H1 (cell line): ENCODE results near the gene MYO5B. TPM values are rescaled to one million over a fixed set of nuclear protein-coding genes. Genes with fewer than 3 reads are reported as not detected.

Source experiments
- CTCF ChIA-PET: fragments of 300-600 bp; sonication (Branson Sonifier 250); formaldehyde crosslinking; loops from one replicate; lab custom pipeline; 2021; ENCODE audit not compliant: partially characterized antibody; lab: Charles Lee
- POLR2A ChIA-PET: fragments of 300-600 bp; sonication (Branson Sonifier 250); formaldehyde crosslinking; loops from one replicate; lab custom pipeline; 2021; ENCODE audit warnings: inconsistent platforms; ENCODE audit not compliant: partially characterized antibody; lab: Charles Lee
- DNase-seq, 2 experiments: peaks; one replicate each; pipeline versions ENCODE4 v3.0.0 to v3.0.0-alpha.2; 2010 to 2022; ENCODE audit warnings: low spot score in 2 of 2, low read depth in 1 of 2, mixed read lengths in 1 of 2
- FAIRE-seq: peaks from 2 replicates; lab custom pipeline; 2011; peaks lifted over from hg19 to GRCh38; lab: Jason Lieb, UNC
- H2AFZ ChIP-seq: 2 replicates; pipeline ENCODE4 v1.8.1; 2012; ENCODE audit warnings: low read length, inconsistent platforms
- H2AK5ac ChIP-seq: 2 replicates; pipeline ENCODE4 v1.6.1; 2013; ENCODE audit warnings: low read depth, low read length
- H2BK120ac ChIP-seq: replicated peaks from 2 replicates; pipeline ENCODE3; 2013; ENCODE audit warnings: low read depth, low read length, inconsistent platforms
- H2BK12ac ChIP-seq: 2 replicates; pipeline ENCODE4 v1.6.1; 2013; ENCODE audit warnings: low read depth, low read length
- H2BK15ac ChIP-seq: 2 replicates; pipeline ENCODE4 v1.6.1; 2013; ENCODE audit warnings: low read length
- H2BK20ac ChIP-seq: 2 replicates; pipeline ENCODE4 v1.6.1; 2013; ENCODE audit warnings: low read length
- H2BK5ac ChIP-seq: 2 replicates; pipeline ENCODE4 v1.6.1; 2013; ENCODE audit warnings: low read depth, low read length
- H3K14ac ChIP-seq: 2 replicates; pipeline ENCODE4 v1.6.1; 2013; ENCODE audit warnings: inconsistent platforms; ENCODE audit not compliant: insufficient read length
- H3K18ac ChIP-seq: 2 replicates; pipeline ENCODE4 v1.6.1; 2013; ENCODE audit warnings: low read length; ENCODE audit errors: extremely low read depth
- H3K23ac ChIP-seq: 2 replicates; pipeline ENCODE4 v1.6.1; 2013; ENCODE audit warnings: inconsistent platforms; ENCODE audit not compliant: insufficient read length
- H3K23me2 ChIP-seq: 2 replicates; pipeline ENCODE4 v1.6.1; 2013; ENCODE audit warnings: low read depth, low read length
- H3K27ac ChIP-seq: 2 replicates; pipeline ENCODE4 v1.6.1; 2011; ENCODE audit warnings: low read depth, low read length, inconsistent platforms
- H3K27me3 ChIP-seq, 4 experiments: replicated peaks in 1 of 4; 1 replicate in 1 of 4; 2 replicates in 3 of 4; pipeline versions ENCODE4 v1.6.1 to v1.8.1; 2011 to 2013; ENCODE audit warnings: low read length in 3 of 4, mild to moderate bottlenecking in 3 of 4, inconsistent platforms in 2 of 4, mixed read lengths in 2 of 4, moderate library complexity in 1 of 4; ENCODE audit not compliant: control insufficient read depth in 3 of 4, insufficient read depth in 3 of 4; ENCODE audit errors: extremely low read depth in 1 of 4
- H3K36me3 ChIP-seq, 4 experiments: 2 replicates each; pipeline versions ENCODE4 v1.6.1 to v1.8.1; 2011 to 2013; ENCODE audit warnings: mild to moderate bottlenecking in 4 of 4, low read length in 3 of 4, moderate library complexity in 2 of 4, control low read depth in 1 of 4, inconsistent platforms in 1 of 4; ENCODE audit not compliant: insufficient read depth in 4 of 4, control insufficient read depth in 2 of 4
- H3K4ac ChIP-seq: replicated peaks from 2 replicates; pipeline ENCODE3; 2013; ENCODE audit warnings: low read length, low read depth, mixed read lengths, inconsistent platforms; ENCODE audit not compliant: insufficient read length
- H3K4me1 ChIP-seq, 4 experiments: replicated peaks in 1 of 4; 1 replicate in 1 of 4; 2 replicates in 3 of 4; pipeline versions ENCODE4 v1.6.1 to v1.8.1; 2011 to 2013; ENCODE audit warnings: low read length in 3 of 4, inconsistent platforms in 2 of 4, mixed read lengths in 1 of 4; ENCODE audit not compliant: insufficient read depth in 4 of 4, control insufficient read depth in 3 of 4
- H3K4me2 ChIP-seq, 2 experiments: 2 replicates each; pipeline versions ENCODE4 v1.6.1 to v1.8.1; 2011 to 2013; ENCODE audit warnings: low read depth in 2 of 2, low read length in 2 of 2, control low read depth in 1 of 2, inconsistent platforms in 1 of 2, mild to moderate bottlenecking in 1 of 2; ENCODE audit not compliant: insufficient read depth in 1 of 2
- H3K4me3 ChIP-seq, 4 experiments: fragments of 200-600, 300-600 bp in 1 of 4; sonication (generic), shearing (Covaris generic), sonication (Bioruptor Twin) in 1 of 4; 2 replicates each; pipeline versions ENCODE4 v1.5.1 to v1.8.1; 2011 to 2016; ENCODE audit warnings: low read length in 4 of 4, low read depth in 3 of 4, control low read depth in 2 of 4, inconsistent platforms in 2 of 4, mild to moderate bottlenecking in 2 of 4, mixed read lengths in 1 of 4, moderate library complexity in 1 of 4; ENCODE audit not compliant: insufficient read depth in 2 of 4; ENCODE audit errors: extremely low read depth in 1 of 4
- H3K56ac ChIP-seq: replicated peaks from 2 replicates; pipeline ENCODE3; 2013; ENCODE audit warnings: low read depth, mild to moderate bottlenecking, mixed read lengths, low read length, inconsistent platforms; ENCODE audit not compliant: insufficient read length
- H3K79me1 ChIP-seq: 2 replicates; pipeline ENCODE4 v1.6.1; 2013; ENCODE audit warnings: low read depth, low read length, control low read depth
- H3K79me2 ChIP-seq, 2 experiments: 2 replicates each; pipeline versions ENCODE4 v1.6.1 to v1.8.1; 2012 to 2013; ENCODE audit warnings: low read length in 2 of 2, mild to moderate bottlenecking in 2 of 2, inconsistent platforms in 1 of 2; ENCODE audit not compliant: insufficient read depth in 2 of 2, control insufficient read depth in 1 of 2
- H3K9ac ChIP-seq, 4 experiments: replicated peaks in 1 of 4; 1 replicate in 1 of 4; 2 replicates in 3 of 4; pipeline versions ENCODE4 v1.6.1 to v1.8.1; 2011 to 2013; ENCODE audit warnings: low read depth in 3 of 4, low read length in 3 of 4, control low read depth in 2 of 4, mild to moderate bottlenecking in 2 of 4, moderate library complexity in 2 of 4, inconsistent platforms in 1 of 4; ENCODE audit errors: extremely low read depth in 1 of 4
- H3K9me3 ChIP-seq, 2 experiments: 2 replicates each; pipeline versions ENCODE4 v1.6.1 to v1.8.1; 2012 to 2013; ENCODE audit warnings: mild to moderate bottlenecking in 2 of 2, moderate library complexity in 2 of 2, control low read depth in 1 of 2, inconsistent platforms in 1 of 2, low read depth in 1 of 2, low read length in 1 of 2, mixed read lengths in 1 of 2; ENCODE audit not compliant: insufficient read depth in 2 of 2
- H4K20me1 ChIP-seq, 2 experiments: replicated peaks in 1 of 2; 2 replicates each; pipeline versions ENCODE3 to v1.8.1; 2011 to 2013; ENCODE audit warnings: inconsistent platforms in 2 of 2, low read length in 2 of 2, mild to moderate bottlenecking in 1 of 2; ENCODE audit not compliant: insufficient read depth in 2 of 2, control insufficient read depth in 1 of 2
- H4K5ac ChIP-seq: 2 replicates; pipeline ENCODE4 v1.6.1; 2013; ENCODE audit warnings: low read length, low read depth, mixed read lengths, inconsistent platforms; ENCODE audit not compliant: insufficient read length
- H4K8ac ChIP-seq: 2 replicates; pipeline ENCODE4 v1.8.0; 2013; ENCODE audit warnings: mild to moderate bottlenecking, moderate library complexity, low read length, inconsistent platforms; ENCODE audit not compliant: insufficient read depth; ENCODE audit errors: extremely low read depth
- H4K91ac ChIP-seq: replicated peaks from 2 replicates; pipeline ENCODE3; 2013; ENCODE audit warnings: low read length, mixed read lengths, inconsistent platforms; ENCODE audit not compliant: insufficient read length
- CHD1 ChIP-seq: IDR thresholded peaks from 2 replicates; pipeline ENCODE4 v1.6.1; 2012; ENCODE audit warnings: low read depth, low read length, improper control_type of control experiment
- CHD2 ChIP-seq: IDR thresholded peaks from 2 replicates; pipeline ENCODE4 v1.6.1; 2012; ENCODE audit warnings: low read length, improper control_type of control experiment
- HDAC6 ChIP-seq: IDR thresholded peaks from one replicate; pipeline ENCODE4 v1.7.1; 2012; ENCODE audit warnings: low read depth, mild to moderate bottlenecking, inconsistent platforms, low read length, moderate library complexity
- KDM5A ChIP-seq: fragments of 200-600 bp; IDR thresholded peaks from 2 replicates; pipeline ENCODE4 v1.7.1; 2012; ENCODE audit warnings: mild to moderate bottlenecking, low read length, inconsistent platforms, mixed read lengths
- POLR2A ChIP-seq, 2 experiments: IDR thresholded peaks; 1 replicate in 1 of 2; 2 replicates in 1 of 2; pipeline ENCODE4 v1.6.1; 2011; ENCODE audit warnings: low read depth in 2 of 2, low read length in 2 of 2, mild to moderate bottlenecking in 2 of 2; ENCODE audit errors: control extremely low read depth in 1 of 2
- POLR2AphosphoS5 ChIP-seq: IDR thresholded peaks from 2 replicates; pipeline ENCODE4 v1.6.1; 2011; ENCODE audit warnings: low read depth, low read length
- SIX5 ChIP-seq: IDR thresholded peaks from 2 replicates; pipeline ENCODE4 v1.6.1; 2011; ENCODE audit warnings: mild to moderate bottlenecking, low read depth, low read length
- SP4 ChIP-seq: IDR thresholded peaks from 2 replicates; pipeline ENCODE4 v1.6.1; 2012; ENCODE audit warnings: low read length, inconsistent platforms
- TEAD4 ChIP-seq: IDR thresholded peaks from 2 replicates; pipeline ENCODE4 v1.6.1; 2012; ENCODE audit warnings: low read depth, low read length, inconsistent platforms, mixed read lengths
- WGBS, 2 experiments: shearing (Covaris generic) in 1 of 2; methylation state at CpG; one replicate each; pipeline versions ENCODE4 v1.1.6 to v1.1.7; 2013 to 2015; ENCODE audit warnings: low lambda C conversion rate in 2 of 2, mixed read lengths in 2 of 2, inconsistent platforms in 1 of 2, low coverage in 1 of 2, missing lambda C conversion rate in 1 of 2; ENCODE audit not compliant: insufficient replicate concordance in 2 of 2, insufficient coverage in 1 of 2, insufficient read length in 1 of 2; ENCODE audit errors: extremely low coverage in 1 of 2, missing lambda C conversion rate in 1 of 2; 5-methylcytosine and 5-hydroxymethylcytosine counted together
- polyA plus RNA-seq, 7 experiments: library from polyadenylated mRNA; depleted of rRNA in 3 of 7; stranded (reverse) in 5 of 7; unstranded in 2 of 7; fragments of >200 nt in 5 of 7; fragments of 200-250 nt in 2 of 7; gene quantifications; 1 replicate in 5 of 7; 2 replicates in 1 of 7; 4 replicates in 1 of 7; pipeline versions ENCODE4 v1.2.1 to v1.2.3, GENCODE V29; 2011 to 2013; ENCODE audit warnings: missing spikeins in 2 of 7, mixed read lengths in 2 of 7
- total RNA-seq: library from RNA; stranded (reverse); fragmentation: NEBNext Ultra II Directional; extraction: Animal tissue kit (Norgen Biotek cat#: 25700); gene quantifications from 2 replicates; pipeline ENCODE4 v1.2.1, GENCODE V29; 2021
- TF ChIP-seq, protein P1 (sequence below): IDR thresholded peaks from 2 replicates; pipeline ENCODE4 v1.6.1; 2011; ENCODE audit warnings: low read depth, mild to moderate bottlenecking, low read length; ENCODE audit not compliant: insufficient read depth
- TF ChIP-seq, protein P2 (sequence below): IDR thresholded peaks from 2 replicates; pipeline ENCODE4 v1.6.1; 2011; ENCODE audit warnings: low read length, improper control_type of control experiment

Gene MYO5B
- total and polyA plus RNA-seq, 2 of the 8 experiments (the other 6 are each of a cell fraction or from before 2014, with no cell fraction given), result 6.4 to 7.7 TPM

DNA sequence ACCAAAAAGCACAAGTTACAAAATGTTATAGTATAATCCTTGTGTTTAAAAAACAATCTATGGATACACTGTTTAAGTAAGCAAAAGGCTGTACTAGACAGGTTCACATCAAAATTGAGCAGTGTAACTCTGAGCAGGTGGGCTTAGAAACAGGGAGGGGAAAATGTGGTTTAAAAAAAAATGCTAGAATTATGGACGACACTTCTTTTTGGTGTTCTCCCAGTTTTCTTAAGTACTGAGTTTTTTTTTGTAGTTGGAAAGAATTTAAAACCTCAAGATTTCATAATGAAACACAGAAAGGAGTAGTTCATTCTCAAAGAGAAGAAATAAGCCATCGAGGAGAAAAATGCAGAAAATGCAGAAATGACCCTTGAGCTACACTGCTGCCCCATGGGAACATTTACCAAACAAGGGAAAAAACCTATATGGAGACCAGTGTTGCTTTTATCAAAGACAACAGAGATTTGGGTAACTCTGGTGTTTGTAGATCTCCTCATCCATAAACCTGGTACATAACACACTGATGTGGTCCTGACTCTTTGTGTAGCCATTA is 100.7 kb downstream of the MYO5B start:
- Histone ChIP-seq H4K20me1 (no peaks in the 10 kb centered on the region), H2AFZ (no peak overlapping the region), H3K23ac (no peak overlapping the region), H3K14ac (no peak overlapping the region), H3K36me3 (no peaks in the 10 kb centered on the region), H2BK5ac (no peak overlapping the region), H3K4ac (no peak overlapping the region), H2BK12ac (no peak overlapping the region), H4K91ac (no peak overlapping the region), H3K79me1 (no peaks in the 10 kb centered on the region), H3K9ac (no peak overlapping the region), H2BK120ac (no peak overlapping the region), H3K79me2 (no peaks in the 10 kb centered on the region), H3K4me3 (no peak overlapping the region), H3K23me2 (0 out of 2 replicates have a peak, but pooled peaks cover 2% of the 10 kb centered on the region), H4K8ac (no peak overlapping the region), H3K9me3 (no peaks in the 10 kb centered on the region), H3K4me1 (peaks cover 5 to 16% (median 12%) of the 10 kb centered on the region in 4 experiments; a peak in 4 of 7 replicates), H3K56ac (no peak overlapping the region), H2AK5ac (no peak overlapping the region), H3K27me3 (no peaks in the 10 kb centered on the region), H2BK15ac (no peak overlapping the region), H3K18ac (no peak overlapping the region), H3K4me2 (no peak overlapping the region), H2BK20ac (no peak overlapping the region), H3K27ac (no peak overlapping the region), H4K5ac (no peak overlapping the region)
- CTCF ChIA-PET, result no interaction called here
- WGBS, 2 experiments, result 75% methylated on average over 2 of the region's 2 CpGs; no CpG with 5 or more reads in 1 of the 2 experiments
- FAIRE-seq, result no peak
- DNase-seq, result no peak
- TF ChIP-seq, protein P1, sequence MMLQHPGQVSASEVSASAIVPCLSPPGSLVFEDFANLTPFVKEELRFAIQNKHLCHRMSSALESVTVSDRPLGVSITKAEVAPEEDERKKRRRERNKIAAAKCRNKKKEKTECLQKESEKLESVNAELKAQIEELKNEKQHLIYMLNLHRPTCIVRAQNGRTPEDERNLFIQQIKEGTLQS, result no peak
- TF ChIP-seq CHD1 (no peak), POLR2AphosphoS5 (no peak), TEAD4 (no peak), CHD2 (no peak), SIX5 (no peak), HDAC6 (no peak), SP4 (no peak), POLR2A (IDR thresholded peaks at IDR 0.05; ENCODE audit: control extremely low read depth in 1 of 2, low read depth in 2 of 2, low read length in 2 of 2) (no peak), KDM5A (no peak)
- TF ChIP-seq, protein P2, sequence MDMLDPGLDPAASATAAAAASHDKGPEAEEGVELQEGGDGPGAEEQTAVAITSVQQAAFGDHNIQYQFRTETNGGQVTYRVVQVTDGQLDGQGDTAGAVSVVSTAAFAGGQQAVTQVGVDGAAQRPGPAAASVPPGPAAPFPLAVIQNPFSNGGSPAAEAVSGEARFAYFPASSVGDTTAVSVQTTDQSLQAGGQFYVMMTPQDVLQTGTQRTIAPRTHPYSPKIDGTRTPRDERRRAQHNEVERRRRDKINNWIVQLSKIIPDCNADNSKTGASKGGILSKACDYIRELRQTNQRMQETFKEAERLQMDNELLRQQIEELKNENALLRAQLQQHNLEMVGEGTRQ, result no peak
- POLR2A ChIA-PET, result no interaction called here
